ENCODE data around the gene WDR76.
A peak's percentile ranks its signal among the peaks of the same experiment; 100 is the strongest.
"Not testable (repeated sequence)": the region's sequence is repeated elsewhere in the genome, so short reads cannot be mapped to it uniquely, and the experiment has no call there.

Gene WDR76

DNA sequence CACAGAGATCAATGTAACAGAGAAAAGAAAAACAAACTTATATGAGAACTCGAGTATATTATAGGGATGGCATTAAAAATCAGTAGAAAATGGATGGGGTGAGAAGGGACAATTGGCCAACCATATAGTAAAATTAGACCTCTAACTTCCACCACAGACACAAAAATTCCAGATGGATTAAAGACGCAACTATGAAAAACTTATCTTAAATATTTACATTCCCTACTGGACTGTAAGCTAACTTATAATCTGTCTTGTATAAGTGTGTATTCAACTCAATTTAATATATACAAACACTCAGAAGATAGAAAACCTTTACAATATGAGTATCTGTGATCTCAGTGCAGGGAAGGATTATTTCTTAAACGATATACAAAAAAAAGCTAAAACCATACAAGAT lies 5.3 kb upstream of the WDR76 start:
- no peak for DNase-seq (ENCODE audit: low spot score)

DNA sequence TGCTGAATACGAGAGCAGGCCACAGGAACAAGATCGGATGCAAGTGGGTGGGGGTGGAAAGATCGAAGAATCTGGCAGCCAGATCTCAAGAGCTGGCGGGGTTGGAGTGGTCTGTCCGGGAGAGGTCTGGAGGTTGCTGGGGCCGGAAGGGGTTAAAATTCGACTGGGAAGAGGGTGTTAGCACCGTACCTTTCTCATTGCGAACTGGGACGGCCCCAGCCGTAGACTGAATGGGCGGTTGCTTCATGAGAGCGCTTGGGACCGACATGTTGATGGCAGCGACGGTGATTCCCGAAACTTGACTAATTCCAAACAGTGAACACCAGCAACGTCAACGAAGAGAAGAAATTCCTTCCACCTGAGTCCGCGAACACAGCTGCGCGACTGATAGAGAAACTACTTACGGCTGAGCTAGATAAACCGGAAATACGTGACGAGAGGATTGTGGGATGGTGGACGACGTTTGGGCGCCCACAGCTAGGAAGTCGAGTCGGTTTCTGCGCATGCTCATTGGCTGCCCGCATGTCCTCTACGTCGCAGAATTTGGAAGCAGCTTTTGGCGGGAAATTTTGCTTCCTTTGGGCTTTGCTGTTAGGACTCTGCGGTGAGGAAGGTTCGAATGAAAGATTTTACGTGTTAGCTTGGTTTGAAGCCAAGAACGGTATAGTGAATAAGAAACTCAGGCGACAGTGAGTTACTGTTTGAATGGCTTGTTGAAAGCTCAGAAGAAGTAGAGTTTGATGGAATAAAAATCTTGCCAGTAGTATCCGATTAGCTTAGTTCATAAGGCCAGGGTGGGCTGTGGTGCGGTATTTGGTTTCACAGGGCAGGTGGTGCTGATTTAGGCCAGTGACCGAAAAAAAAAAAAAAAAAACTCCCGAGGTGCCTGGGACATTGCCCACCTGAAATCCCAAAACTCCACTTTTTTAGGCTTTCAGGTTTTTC lies 2.2 kb upstream of the WDR76 start, which contains the start of gene MFAP1:
TSS of gene MFAP1 (minus strand) at position 389 of the 945 bp plus-strand sequence. CDS start at position 268, 121 bp downstream.
- DNase-seq (ENCODE audit: low spot score): peak; percentile 93

DNA sequence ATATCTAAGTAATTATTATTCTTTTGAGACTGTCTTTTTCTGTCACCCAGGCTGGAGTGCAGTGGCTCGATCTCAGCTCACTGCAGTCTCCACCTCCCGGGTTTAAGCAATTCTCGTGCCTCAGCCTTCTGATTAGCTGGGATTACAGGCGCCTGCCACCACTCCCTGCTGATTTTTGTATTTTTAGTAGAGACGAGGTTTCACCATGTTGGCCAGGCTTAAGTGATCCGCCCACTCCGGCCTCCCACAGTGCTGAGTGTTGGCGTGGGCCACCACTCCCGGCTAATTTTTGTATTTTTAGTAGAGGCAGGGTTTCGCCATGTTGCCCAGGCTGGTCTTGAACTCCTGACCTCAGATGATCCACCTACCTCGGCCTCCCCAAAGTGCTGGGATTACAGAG lies 1.5 kb upstream of the WDR76 start:
- not testable (repeated sequence) for DNase-seq (ENCODE audit: low spot score)

DNA sequence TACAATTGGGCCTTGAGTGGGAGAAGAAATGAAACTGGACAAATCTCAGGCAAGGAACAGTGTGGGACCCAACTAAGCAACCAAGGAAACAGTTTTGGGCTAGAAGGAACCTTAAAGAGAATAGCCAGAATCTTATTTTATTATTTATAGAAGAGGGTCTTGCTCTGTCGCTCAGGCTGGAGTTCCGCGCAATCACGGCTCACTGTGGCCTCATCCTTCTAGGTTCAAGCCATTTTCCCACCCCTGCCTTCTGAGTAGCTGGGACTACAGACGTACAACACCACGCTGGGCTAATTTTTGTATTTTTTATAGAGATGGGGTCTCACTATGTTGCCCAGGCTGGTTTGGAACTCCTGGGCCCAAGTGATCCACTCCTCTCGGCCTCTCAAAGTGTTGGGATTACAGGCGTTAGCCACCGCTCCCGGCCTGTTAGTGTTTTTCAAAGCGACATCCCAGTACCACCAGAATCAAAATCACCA lies 734 bp upstream of the WDR76 start:
- no peak for DNase-seq (ENCODE audit: low spot score)

DNA sequence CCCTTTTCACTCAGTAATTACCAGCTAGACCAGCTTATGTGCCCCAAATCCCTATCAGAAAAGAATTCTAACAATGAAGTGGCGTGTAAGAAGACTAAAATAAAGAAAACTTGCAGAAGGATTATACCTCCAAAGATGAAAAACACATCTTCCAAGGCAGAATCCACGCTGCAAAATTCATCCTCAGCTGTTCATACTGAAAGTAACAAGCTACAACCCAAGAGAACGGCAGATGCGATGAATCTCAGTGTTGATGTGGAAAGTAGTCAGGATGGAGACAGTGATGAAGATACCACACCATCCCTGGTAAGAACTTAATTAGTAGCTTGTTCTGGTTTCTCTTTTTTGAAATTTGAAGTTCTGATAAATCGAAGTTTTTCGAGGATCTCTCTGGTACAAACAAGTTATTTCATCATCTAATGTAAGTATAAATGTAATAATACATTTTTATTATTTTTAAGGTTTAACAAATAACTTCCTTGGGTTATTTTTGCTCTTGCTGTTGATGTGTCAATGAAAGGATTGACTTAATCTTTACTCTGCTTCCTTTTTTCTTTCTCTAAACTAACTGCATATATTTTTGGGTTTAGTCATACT lies 1.4 kb downstream of the WDR76 start:
- peak; percentile 22 for DNase-seq (ENCODE audit: low spot score)

DNA sequence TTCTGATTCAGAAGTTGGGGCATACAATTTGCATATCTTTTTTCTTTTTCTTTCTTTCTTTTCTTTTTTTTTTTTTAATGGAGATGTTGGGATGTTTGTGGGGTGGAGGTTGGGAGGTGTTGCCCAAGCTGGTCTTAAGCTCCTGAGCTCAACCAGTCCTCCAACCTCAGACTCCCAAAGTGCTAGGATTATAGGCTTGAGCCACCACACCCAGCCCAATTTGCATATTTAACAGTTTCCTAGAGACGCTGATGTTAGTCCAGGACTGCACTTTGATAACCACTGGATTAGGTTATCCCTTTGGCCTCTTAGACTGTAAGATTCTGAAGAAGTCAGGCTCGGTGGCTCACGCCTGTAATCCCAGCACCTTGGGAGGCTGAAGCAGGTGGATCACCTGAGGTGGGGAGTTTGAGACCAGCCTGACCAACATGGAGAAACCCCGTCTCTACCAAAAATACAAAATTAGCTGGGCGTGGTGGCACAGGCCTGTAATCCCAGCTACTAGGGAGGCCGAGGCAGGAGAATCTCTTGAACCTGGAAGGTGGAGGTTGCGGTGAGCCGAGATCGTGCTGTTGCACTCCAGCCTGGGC lies 3.2 kb downstream of the WDR76 start:
- not testable (repeated sequence) for DNase-seq (ENCODE audit: low spot score)

DNA sequence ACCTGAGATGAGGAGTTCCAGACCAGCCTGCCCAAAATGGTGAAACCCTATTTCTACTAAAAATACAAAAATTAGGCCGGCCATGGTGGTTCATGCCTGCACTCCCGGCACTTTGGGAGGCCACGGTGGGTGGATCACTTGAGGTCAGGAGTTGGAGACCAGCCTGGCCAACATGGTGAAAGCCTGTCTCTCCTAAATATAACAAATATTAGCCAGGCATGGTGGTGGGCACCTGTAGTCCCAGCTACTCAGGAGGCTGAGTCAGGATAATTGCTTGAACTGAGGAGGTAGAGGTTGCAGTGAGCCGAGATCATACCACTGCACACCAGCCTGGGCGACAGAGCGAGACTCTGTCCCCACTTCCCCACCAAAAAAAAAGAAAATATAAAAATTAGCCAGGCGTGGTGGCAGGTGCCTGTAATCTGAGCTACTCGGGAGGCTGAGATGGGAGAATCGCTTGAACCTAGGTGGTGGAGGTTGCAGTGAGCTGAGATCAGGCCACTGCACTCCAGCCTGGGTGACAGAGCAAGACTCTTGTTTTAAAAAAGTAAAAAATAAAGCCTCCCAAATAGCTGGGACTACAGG lies 4.0 kb downstream of the WDR76 start:
- not testable (repeated sequence) for DNase-seq (ENCODE audit: low spot score)

DNA sequence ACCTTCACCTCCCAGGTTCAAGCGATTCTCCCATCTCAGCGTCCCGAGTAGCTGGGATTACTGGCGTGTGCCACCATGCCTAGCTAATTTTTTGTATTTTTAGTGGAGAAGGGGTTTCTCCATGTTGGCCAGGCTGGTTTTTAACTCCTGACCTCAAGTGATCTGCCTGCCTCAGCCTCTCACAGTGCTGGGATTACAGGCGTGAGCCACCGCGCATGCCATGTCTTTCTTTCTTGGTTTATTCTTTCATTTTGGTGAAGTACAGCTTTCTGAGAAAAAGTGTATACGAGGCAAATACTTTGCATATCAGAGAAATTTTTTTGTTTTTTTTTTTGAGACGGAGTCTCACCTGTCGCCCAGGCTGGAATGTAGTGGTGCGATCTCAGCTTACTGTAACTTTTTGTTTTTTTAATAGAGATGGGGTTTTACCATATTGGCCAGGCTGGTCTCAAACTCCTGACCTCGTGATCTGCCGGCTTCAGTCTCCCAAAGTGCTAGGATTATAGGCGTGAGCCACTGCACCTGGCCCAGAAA lies 4.8 kb downstream of the WDR76 start:
- DNase-seq (ENCODE audit: low spot score): not testable (repeated sequence)

DNA sequence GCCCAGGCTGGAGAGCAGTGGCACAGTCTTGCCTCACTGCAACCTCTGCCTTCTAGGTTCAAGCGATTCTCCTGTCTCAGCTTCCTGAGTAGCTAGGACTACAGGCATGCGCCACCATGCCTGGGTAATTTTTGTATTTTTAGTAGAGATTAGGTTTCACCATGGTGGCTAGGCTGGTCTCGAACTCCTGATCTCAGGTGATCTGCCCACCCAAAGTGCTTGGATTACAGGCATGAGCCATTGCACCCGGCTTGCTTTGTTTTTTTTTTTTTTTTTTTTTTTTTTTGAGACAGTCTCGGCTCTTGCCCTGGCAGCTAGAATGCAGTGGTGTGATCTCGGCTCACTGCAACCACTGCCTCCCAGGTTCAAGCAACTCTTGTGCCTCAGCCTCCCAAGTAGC lies 5.7 kb downstream of the WDR76 start:
- not testable (repeated sequence) for DNase-seq (ENCODE audit: low spot score)

DNA sequence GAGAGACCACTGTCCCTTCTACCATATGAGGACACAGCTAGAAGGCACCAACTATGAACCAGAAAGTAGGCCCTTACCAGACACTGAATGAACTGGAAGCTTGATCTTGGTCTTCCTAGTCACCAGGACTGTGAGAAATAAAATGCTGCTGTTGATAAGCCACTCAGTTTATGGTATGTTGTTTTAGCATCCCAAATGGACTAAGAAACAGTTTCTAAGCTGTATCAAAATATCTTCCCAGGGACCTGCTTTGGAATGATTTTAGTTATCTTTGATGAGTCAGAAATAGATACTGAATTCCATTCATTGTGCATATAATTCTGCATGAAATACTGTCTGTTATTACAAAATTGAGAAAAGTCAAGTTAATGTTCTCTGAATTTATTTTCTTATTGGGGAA lies 18.6 kb downstream of the WDR76 start:
- no peak for DNase-seq (ENCODE audit: low spot score)

DNA sequence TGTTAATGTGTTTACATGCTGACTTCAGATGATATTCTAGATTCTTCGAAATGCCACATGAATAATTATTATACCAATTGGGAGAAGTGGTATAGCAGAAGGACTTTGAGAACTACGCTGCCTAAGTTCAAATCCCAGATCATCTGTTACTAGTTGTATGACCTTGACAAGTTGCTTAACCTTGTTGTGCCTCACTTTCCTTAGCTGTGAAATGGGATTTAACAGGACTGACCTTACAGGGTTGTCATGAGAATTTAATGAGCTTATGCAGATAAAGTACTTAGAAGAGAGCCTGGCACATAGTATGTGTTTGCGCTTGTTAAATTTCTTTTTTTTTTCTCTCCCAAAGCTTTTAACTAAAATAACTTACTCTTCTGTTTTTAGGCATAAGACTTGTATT lies 24.4 kb downstream of the WDR76 start:
- DNase-seq (ENCODE audit: low spot score): no peak

DNA sequence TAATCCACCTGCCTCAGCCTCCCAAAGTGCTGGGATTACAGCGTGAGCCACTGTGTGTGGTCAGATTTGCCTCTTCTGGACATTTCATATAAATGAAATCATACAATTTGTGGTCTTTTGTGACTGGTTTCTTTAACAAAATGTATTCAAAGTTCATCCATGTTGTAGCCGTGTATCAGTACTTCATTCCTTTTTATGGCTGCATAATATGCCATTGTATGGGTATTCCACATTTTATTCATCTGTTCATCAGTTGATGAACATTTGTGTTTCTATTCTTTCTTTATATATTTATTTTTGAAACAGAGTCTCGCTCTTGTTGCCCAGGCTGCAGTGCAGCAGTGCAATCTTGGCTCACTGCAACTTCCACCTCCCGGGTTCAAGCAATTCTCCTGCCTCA lies 25.8 kb downstream of the WDR76 start:
- no peak for DNase-seq (ENCODE audit: low spot score)

DNA sequence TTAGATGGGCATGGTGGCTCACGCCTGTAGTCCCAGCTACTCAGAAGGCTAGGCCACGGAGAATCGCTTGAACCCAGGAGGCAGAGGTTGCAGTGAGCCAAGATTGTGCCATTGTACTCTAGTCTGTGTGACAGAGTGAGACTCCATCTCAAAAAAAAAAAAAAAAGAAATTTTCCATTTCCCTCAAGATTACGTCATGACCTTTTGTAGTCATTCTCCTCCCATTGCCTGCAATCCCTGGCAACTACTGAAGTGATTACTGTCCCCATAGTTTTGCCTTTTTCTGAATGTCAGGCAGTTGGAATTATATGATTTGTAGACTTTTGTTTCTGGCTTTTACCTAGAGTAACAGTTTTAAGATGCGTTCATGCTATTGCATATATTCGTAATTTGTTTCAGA lies 28.0 kb downstream of the WDR76 start:
- DNase-seq (ENCODE audit: low spot score): no peak

DNA sequence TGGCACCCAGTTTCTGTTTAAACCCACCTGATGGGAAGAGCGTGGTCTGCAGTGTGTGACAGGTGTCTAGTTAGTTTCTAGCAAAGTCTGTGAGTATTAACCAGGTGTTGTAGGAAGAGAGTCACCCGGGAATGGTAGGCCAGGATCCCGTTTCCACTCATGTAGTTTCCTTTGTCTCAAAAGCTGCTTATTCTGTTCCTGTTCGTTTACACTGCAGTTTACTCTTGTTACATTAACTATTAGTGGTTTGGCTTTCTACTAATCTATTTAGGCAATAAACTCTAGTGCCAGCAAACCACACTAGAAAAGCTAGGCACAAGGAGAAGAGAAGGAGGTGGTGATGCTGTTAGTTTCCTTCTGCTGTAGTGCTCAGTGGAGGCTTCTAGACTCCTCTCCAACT lies 32.7 kb downstream of the WDR76 start:
- DNase-seq (ENCODE audit: low spot score): no peak

DNA sequence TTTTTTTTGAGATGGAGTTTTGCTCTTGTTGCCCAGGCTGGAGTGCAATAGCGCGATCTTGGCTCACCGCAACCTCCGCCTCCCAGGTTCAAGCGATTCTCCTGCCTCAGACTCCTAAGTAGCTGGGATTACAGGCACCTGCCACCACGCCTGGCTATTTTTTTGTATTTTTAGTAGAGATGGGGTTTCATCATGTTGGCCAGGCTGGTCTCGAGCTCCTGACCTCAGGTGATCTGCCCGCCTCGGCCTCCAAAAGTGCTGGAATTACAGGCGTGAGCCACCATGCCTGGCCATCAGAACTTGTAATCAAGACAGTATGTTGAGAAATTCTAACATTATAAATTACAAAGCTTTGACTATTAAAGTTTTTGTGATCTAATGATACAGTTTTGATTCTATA lies 39.8 kb downstream of the WDR76 start:
- DNase-seq (ENCODE audit: low spot score): not testable (repeated sequence)

DNA sequence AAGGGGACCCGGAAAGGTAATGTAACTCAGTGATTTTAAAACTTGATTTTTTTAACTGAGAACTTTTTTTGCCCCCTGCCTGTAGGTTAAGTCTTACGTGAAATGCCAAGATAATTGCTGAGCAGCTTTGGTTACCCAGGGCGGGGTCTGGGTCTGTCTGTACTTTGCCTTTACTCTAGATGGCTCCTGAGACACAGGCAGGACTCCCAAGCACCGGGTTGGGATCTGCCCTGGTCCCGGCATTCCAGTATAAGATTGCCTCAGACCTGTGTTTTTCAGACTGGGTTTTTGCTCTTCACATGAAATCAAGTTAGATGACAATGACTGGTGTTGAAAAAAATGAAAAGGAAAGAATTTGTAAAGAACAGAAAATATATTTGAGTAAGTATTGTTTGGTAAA lies 40.3 kb downstream of the WDR76 start:
- DNase-seq (ENCODE audit: low spot score): no peak

DNA sequence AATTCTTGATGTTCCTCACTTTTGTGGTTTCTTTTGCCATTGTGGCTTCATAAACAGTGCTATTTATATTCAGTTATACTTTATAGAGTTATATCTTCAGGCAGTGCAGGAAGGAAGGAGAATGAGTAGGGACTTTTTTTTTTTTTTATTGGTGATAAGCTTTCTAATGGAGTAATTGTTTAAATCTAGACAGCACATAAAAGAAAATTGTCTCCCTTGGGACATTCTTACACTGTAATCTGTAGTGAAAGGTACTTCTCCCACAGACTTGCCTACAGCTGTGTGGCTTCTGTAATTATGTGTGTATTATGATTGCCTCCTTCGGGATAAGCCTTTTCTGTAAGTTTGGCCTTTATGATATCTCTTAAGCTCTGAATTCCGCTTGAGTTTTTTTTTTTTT lies 41.6 kb downstream of the WDR76 start:
- no peak for DNase-seq (ENCODE audit: low spot score)

DNA sequence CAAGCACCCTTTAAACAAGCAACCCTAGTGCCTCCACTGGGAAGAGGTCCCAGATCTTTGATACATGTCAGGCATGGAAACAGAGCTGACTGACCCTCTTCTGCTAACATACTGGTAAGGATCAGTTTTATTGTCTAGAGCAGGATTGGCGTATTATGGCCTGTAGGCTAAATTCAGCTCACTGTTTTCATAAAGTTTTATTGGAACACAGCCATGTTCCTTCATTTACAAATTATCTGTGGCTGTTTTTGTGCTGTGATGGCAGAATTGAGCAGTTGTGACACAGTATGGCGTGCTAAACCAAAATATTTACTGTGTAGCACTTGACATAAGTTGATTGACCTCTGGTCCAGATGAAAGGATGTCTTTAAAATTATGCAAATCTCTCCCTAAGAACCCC lies 45.0 kb downstream of the WDR76 start:
- no peak for DNase-seq (ENCODE audit: low spot score)

DNA sequence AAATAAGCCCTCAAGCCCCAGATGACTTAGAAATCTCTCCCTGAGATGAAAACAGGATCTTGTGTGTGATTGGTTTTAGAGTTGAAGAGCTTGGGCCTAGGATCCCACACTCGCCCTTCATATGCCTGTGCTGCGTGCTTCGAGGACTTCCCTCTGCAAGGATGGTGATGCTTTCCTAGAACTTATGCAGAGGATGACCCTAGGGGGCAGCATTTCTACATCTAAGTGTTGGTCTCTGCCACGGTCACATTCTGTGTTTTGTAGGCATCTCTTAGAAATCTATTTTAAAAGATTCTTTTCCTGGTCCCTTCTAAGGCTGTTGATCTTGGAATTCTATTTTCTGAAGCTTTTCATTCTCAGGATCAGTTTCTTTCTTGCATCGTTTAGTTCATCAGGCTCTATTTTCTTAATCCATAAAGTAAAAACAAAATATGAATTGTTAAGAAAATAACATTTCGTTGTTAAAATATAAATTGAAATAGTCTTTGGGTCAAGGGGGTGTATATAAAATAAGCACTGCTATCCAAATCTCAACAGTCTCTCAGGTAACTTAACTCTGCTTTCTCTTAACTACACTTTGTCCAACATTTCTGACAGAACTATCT lies 45.7 kb downstream of the WDR76 start:
- peak; percentile 30 for DNase-seq (ENCODE audit: low spot score)

DNA sequence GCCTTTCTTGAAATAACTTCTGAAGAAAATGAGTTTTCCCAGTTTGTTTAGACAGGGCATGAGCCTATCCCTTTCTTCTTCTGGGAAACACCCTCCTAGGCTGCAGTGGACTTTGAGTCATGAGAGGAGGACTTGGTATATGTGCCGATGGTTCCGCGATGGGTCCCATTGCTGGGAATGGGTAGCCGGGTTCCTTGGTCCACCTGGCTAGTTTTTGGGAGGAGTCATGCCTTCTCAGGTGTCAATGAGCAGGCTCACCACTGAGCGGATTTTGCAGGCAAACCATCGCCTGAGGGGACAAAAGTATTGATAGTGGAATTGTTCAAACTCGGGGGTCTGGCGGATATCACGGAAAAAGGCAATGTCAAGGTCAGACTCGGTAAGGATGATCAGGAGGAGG lies 46.8 kb downstream of the WDR76 start:
- no peak for DNase-seq (ENCODE audit: low spot score)

DNA sequence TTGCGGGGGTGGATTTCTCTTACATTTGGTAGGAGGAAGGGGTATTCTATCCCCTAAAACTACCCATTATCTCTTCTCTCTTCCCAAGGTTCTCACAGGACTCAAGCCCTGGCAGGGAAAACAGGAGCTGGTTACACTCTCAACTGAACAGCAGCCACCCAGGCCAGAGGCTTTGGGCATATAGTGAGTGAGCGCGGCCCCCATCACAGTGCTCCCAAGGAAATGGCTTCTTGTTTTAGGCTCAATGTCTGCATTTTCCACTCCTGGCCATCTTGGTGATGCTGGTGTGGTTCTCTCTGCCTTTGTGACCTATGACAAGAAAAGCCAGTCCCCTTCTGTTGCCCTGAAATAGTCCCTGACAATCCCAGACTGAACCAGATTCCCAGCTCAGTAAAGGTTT lies 50.1 kb downstream of the WDR76 start:
- no peak for DNase-seq (ENCODE audit: low spot score)

DNA sequence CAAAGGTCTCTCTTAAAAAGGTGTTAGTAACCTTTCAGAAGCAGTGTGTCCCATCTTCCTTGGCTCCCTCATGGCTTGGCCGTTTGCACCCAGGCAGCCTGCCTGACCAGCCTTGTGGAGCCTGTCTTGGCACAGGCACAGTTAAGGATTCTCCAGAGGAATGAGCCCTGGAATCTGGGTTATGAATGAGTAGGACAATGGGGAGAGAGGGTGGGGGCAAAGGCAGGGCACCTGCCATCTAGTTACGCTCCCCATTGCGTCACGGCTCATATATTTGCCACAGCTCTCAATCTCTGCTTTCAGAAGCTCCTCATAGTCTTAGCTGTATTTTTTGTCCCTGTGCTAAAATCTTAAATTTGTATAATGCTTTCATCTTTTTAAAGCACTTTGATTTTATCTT lies 50.6 kb downstream of the WDR76 start:
- DNase-seq (ENCODE audit: low spot score): no peak

Data from germinal center (tissue), 1 donor.